H7 (cell line): ENCODE results near the gene TPSG1. TPM values are rescaled to one million over a fixed set of nuclear protein-coding genes. Genes with fewer than 3 reads are reported as not detected.

Experiments used
- DNase-seq: peaks from one replicate; pipeline ENCODE4 v3.0.0; 2012
- H3K27me3 ChIP-seq: 2 replicates; pipeline ENCODE4 v1.6.0; 2011; ENCODE audit warnings: mild to moderate bottlenecking, low read length; ENCODE audit not compliant: control insufficient read depth, insufficient read depth
- H3K36me3 ChIP-seq: replicated peaks from 2 replicates; pipeline ENCODE4 v1.5.1; 2011; ENCODE audit warnings: low read length; ENCODE audit not compliant: control insufficient read depth, insufficient read depth
- H3K4me3 ChIP-seq: 2 replicates; pipeline ENCODE4 v1.5.1; 2011; ENCODE audit warnings: low read depth, mild to moderate bottlenecking, control low read depth, low read length, moderate library complexity; ENCODE audit not compliant: insufficient read depth
- total RNA-seq: library from RNA; depleted of rRNA; stranded (reverse); fragments of >200 nt; shearing (Covaris generic); gene quantifications from 2 replicates; pipeline ENCODE4 v1.2.3, GENCODE V29; 2014

The TPSG1 gene
- total RNA-seq, 1 experiment from 2014 or later, result not detected

DNA sequence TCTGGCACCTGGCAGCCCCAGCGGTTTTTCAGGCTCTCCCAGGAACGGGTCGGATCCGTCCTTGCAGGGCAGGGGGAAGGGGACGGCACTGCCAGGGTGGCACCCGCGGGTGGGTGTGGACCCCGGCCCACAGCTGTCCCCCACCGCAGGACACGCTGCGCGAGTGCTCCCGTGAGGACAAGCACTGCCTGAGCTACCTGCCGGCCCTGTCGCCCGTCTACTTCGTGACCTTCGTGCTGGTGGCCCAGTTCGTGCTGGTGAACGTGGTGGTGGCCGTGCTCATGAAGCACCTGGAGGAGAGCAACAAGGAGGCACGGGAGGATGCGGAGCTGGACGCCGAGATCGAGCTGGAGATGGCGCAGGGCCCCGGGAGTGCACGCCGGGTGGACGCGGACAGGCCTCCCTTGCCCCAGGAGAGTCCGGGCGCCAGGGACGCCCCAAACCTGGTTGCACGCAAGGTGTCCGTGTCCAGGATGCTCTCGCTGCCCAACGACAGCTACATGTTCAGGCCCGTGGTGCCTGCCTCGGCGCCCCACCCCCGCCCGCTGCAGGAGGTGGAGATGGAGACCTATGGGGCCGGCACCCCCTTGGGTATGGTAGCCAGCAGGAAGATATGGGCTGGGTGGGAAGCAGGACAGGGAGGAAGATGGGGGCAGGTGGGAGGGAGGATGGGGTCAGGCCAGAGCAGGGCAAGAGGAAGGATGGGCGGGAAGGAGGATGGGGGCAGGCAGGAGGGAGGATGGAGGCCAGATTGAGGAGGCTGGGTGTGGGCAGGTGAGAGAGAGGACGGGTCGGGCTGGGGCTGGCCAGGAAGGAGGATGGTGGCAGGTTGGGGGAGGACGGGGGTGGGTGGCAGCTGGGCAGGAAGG is 6.8 kb downstream of the TPSG1 start:
- no peak for DNase-seq
- H3K36me3 ChIP-seq, result peaks cover 2% of the 10 kb centered on the region
- H3K4me3 ChIP-seq, result no peak overlapping the region
- no peaks in the 10 kb centered on the region for H3K27me3 ChIP-seq

- DNase-seq, result no peak
- no peak overlapping the region for H3K4me3 ChIP-seq
- H3K27me3 ChIP-seq, result no peaks in the 10 kb centered on the region
- peaks cover 2% of the 10 kb centered on the region for H3K36me3 ChIP-seq
Observed at GRCh38 chr16:1217526-1217925, 7.5 kb downstream of the TPSG1 start.

GRCh38 chr16:1216681-1217400 is 8.2 kb downstream of the TPSG1 start:
- Histone ChIP-seq H3K36me3 (peaks cover 2% of the 10 kb centered on the region), H3K4me3 (no peak overlapping the region), H3K27me3 (no peaks in the 10 kb centered on the region)
- peak; percentile 65 for DNase-seq

DNA sequence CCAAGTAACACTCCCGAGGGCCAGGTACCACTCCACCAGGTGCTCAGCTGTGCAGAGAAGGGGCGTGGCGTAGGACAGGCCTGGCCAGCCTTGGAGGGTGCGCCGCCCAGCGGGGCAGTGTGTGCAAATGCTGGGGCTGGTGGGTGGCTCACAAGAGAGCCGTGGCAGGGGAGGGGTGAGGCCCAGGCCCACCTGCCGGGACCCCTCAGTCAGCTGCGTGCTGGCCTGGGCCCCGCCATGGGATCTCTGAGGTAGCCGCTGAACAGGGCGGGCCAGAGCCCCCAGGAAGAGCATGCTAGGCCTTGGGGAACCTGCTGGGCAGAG is 8.8 kb downstream of the TPSG1 start:
- DNase-seq, result peak; percentile 64
- Histone ChIP-seq H3K4me3 (no peak overlapping the region), H3K27me3 (no peaks in the 10 kb centered on the region), H3K36me3 (peaks cover 2% of the 10 kb centered on the region)

- H3K4me3 ChIP-seq, result no peak overlapping the region
- peaks cover 2% of the 10 kb centered on the region for H3K36me3 ChIP-seq
- DNase-seq, result peak; percentile 70
- H3K27me3 ChIP-seq, result no peaks in the 10 kb centered on the region
Observed at GRCh38 chr16:1215574-1216295, 9.3 kb downstream of the TPSG1 start.

DNA sequence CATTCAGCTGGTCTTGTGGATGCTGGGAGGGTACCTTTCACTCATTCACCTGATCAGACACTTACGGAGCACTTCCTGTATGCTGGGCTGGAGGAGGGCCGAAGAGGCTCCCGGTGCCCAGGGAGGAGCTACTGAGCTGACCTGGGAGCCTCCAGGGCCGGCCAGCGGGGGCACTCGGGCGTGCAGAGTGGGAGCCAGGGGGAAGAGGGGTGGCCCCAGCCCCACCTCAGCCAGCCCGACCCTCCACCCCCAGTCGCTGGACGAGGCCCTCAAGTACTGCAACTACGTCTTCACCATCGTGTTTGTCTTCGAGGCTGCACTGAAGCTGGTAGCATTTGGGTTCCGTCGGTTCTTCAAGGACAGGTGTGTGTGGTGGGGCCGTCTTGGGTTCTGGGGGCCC is 10.3 kb downstream of the TPSG1 start:
- H3K4me3 ChIP-seq, result no peak overlapping the region
- peak; percentile 71 for DNase-seq
- H3K36me3 ChIP-seq, result peaks cover 2% of the 10 kb centered on the region
- H3K27me3 ChIP-seq, result no peaks in the 10 kb centered on the region

DNA sequence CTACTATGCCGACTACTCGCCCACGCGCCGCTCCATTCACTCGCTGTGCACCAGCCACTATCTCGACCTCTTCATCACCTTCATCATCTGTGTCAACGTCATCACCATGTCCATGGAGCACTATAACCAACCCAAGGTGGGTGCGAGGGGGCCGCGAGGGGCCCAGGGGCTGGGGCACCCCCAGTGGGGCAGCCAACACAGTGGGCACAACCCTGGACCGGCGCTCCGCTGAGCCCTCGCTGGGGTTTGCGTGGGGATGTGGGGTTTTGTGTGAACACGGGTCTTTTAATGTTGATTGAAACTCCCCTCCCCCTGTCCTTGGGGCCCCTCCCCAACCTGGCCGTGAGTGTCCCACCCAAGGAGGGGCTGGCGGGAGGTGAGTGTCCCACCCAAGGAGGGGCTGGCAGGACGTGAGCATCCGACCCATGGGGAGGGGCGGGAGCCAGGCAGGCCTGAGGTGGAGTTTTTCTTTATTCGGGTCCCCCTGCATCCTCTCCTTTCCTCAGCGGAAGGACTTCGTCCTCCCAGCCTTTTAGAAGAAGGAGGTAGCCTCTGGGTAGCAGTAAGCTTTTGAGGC is 11.2 kb downstream of the TPSG1 start:
- peaks cover 2% of the 10 kb centered on the region for H3K36me3 ChIP-seq
- no peak for DNase-seq

GRCh38 chr16:1213231-1213630 is 11.8 kb downstream of the TPSG1 start:
- DNase-seq, result no peak
- H3K36me3 ChIP-seq, result peaks cover 2% of the 10 kb centered on the region
- no peaks in the 10 kb centered on the region for H3K27me3 ChIP-seq
- no peak overlapping the region for H3K4me3 ChIP-seq

More for the DNA sequence above, 11.2 kb downstream of the TPSG1 start:
- H3K27me3 ChIP-seq, result no peaks in the 10 kb centered on the region
- H3K4me3 ChIP-seq, result no peak overlapping the region

GRCh38 chr16:1212616-1213194 is 12.4 kb downstream of the TPSG1 start:
- Histone ChIP-seq H3K27me3 (no peaks in the 10 kb centered on the region), H3K36me3 (peaks cover 2% of the 10 kb centered on the region), H3K4me3 (no peak overlapping the region)
- DNase-seq, result peak; percentile 63

DNA sequence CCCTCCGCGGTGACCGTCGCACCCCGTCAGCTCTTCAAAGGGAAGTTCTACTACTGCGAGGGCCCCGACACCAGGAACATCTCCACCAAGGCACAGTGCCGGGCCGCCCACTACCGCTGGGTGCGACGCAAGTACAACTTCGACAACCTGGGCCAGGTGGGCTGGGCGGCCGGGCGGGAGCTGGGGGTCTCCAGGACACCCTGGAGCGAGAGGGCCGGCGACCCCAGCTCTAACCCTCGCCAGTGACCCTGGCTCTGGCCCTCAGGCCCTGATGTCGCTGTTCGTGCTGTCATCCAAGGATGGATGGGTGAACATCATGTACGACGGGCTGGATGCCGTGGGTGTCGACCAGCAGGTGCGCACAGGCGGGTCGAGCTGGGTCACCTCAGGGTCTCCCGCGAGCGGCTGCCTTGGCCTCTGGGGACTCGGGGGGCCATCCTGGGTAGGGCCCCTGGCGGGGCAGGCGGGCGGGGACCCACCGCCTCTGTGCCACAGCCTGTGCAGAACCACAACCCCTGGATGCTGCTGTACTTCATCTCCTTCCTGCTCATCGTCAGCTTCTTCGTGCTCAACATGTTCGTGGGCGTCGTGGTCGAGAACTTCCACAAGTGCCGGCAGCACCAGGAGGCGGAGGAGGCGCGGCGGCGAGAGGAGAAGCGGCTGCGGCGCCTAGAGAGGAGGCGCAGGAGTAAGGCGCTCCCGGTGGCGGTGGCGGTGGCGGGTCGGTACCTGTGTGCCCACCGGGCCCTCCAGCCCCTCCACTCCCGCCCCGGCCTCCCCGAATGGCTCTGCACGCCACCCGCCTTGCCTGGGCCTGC is 13.4 kb downstream of the TPSG1 start:
- DNase-seq, result peak; percentile 65
- H3K4me3 ChIP-seq, result no peak overlapping the region
- H3K27me3 ChIP-seq, result no peaks in the 10 kb centered on the region
- H3K36me3 ChIP-seq, result no peaks in the 10 kb centered on the region; the same call in none of the 2 replicates

- Histone ChIP-seq H3K27me3 (no peaks in the 10 kb centered on the region), H3K4me3 (no peak overlapping the region), H3K36me3 (no peaks in the 10 kb centered on the region; the same call in none of the 2 replicates)
- peak; percentile 64 for DNase-seq
Observed at GRCh38 chr16:1210461-1210860, 14.6 kb downstream of the TPSG1 start.

DNA sequence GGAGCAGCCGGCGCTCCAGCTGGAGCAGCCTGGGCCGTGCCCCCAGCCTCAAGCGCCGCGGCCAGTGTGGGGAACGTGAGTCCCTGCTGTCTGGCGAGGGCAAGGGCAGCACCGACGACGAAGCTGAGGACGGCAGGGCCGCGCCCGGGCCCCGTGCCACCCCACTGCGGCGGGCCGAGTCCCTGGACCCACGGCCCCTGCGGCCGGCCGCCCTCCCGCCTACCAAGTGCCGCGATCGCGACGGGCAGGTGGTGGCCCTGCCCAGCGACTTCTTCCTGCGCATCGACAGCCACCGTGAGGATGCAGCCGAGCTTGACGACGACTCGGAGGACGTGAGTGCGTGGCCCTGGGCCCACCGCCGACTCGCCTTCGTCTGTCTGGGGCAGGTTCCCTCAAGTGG is 16.0 kb downstream of the TPSG1 start:
- H3K36me3 ChIP-seq, result no peaks in the 10 kb centered on the region; the same call in none of the 2 replicates
- peak; percentile 64 for DNase-seq
- H3K27me3 ChIP-seq, result no peaks in the 10 kb centered on the region
- no peak overlapping the region for H3K4me3 ChIP-seq

GRCh38 chr16:1208239-1208830 is 16.7 kb downstream of the TPSG1 start:
- no peaks in the 10 kb centered on the region for H3K27me3 ChIP-seq
- DNase-seq, result peak; percentile 63
- H3K4me3 ChIP-seq, result no peak overlapping the region
- no peaks in the 10 kb centered on the region; the same call in none of the 2 replicates for H3K36me3 ChIP-seq
